NB4 (cell line): ENCODE measurements around the gene GJA3.

Experiments used
- CTCF ChIP-seq: IDR thresholded peaks from one replicate; pipeline ENCODE4 v1.5.1; 2012; ENCODE audit warnings: low read depth, low read length
- POLR2A ChIP-seq: IDR thresholded peaks from 2 replicates; pipeline ENCODE4 v1.6.1; 2011; ENCODE audit warnings: mild to moderate bottlenecking; ENCODE audit not compliant: insufficient read length; ENCODE audit errors: extremely low read depth

GRCh38 chr13:20093951-20094350, 66.9 kb downstream of the GJA3 start:
- no peak for TF ChIP-seq CTCF
- no peak for TF ChIP-seq POLR2A
